Peyer's patch (tissue), 4 donors: Measurements from ENCODE around the gene TMEM131. TPM values are rescaled to one million over a fixed set of nuclear protein-coding genes. Genes with fewer than 3 reads are reported as not detected.
"Not testable (repeated sequence)": the region's sequence is repeated elsewhere in the genome, so short reads cannot be mapped to it uniquely, and the experiment has no call there.

Experiments used
- DNase-seq, 3 donors: peaks; one replicate each; pipeline ENCODE4 v3.0.0-alpha.2; 2017 to 2019
- H3K27ac ChIP-seq, 4 donors: fragments of 200-600 bp; sonication (generic); one replicate each; pipeline ENCODE4 v1.5.1; 2016 to 2019
- H3K27me3 ChIP-seq, 2 donors: fragments of 200-600 bp; sonication (generic); one replicate each; pipeline ENCODE4 v1.5.1; 2019
- H3K36me3 ChIP-seq, 3 donors: fragments of 200-600 bp; sonication (generic); one replicate each; pipeline ENCODE4 v1.5.1; 2016 to 2019
- H3K4me1 ChIP-seq, 4 donors: fragments of 200-600 bp; sonication (generic); one replicate each; pipeline ENCODE4 v1.5.1; 2016 to 2019
- H3K4me3 ChIP-seq, 4 donors: fragments of 200-600 bp; sonication (generic); 1 replicate in 3 of 4; 2 replicates in 1 of 4; pipeline ENCODE4 v1.5.1; 2016 to 2019; ENCODE audit warnings: mild to moderate bottlenecking in 1 of 4
- H3K9me3 ChIP-seq, 4 donors: fragments of 200-600 bp; sonication (generic); one replicate each; pipeline ENCODE4 v1.5.1; 2016 to 2019; ENCODE audit warnings: mild to moderate bottlenecking in 1 of 4
- CTCF ChIP-seq, 6 experiments: fragments of 450-650 bp in 4 of 6; fragments of 200-600 bp in 2 of 6; sonication (generic) in 1 of 6; IDR thresholded peaks; one replicate each; pipeline ENCODE4 v1.5.1; 2017 to 2019; ENCODE audit warnings: antibody characterized with exemption in 6 of 6, mild to moderate bottlenecking in 3 of 6, moderate library complexity in 1 of 6
- POLR2A ChIP-seq, 2 donors: fragments of 450-650 bp; IDR thresholded peaks; one replicate each; pipeline ENCODE4 v1.5.1; 2017; ENCODE audit warnings: antibody characterized with exemption in 2 of 2, mild to moderate bottlenecking in 2 of 2, moderate library complexity in 2 of 2
- total RNA-seq, 4 donors: library from RNA; depleted of rRNA; stranded (reverse); fragments of >200 nt; gene quantifications; one replicate each; pipeline ENCODE4 v1.1.0, GENCODE V29; 2016

The TMEM131 gene
- total RNA-seq, 4 donors from 2014 or later, result 64.6 to 86.3 (median 74.5) TPM

GRCh38 chr2:97840198-97840597 is 155.6 kb downstream of the TMEM131 start:
- H3K9me3 ChIP-seq, result no peaks in the 10 kb centered on the region
- TF ChIP-seq POLR2A (IDR thresholded peaks at IDR 0.05) (no peak), CTCF (IDR thresholded peaks at IDR 0.05) (no peak)
- H3K36me3 ChIP-seq, result peaks cover 0 to 32% (median 0%) of the 10 kb centered on the region in 3 donors
- DNase-seq, result no peak
- H3K4me1 ChIP-seq, result no peaks in the 10 kb centered on the region
- H3K27me3 ChIP-seq, result no peaks in the 10 kb centered on the region
- H3K27ac ChIP-seq, result no peak overlapping the region
- no peak overlapping the region for H3K4me3 ChIP-seq

- no peak for TF ChIP-seq POLR2A (IDR thresholded peaks at IDR 0.05)
- no peak for TF ChIP-seq CTCF (IDR thresholded peaks at IDR 0.05)
- no peak for DNase-seq
- peaks cover 0 to 23% (median 0%) of the 10 kb centered on the region in 3 donors for H3K36me3 ChIP-seq
- no peak overlapping the region for H3K27ac ChIP-seq
- no peaks in the 10 kb centered on the region for H3K4me1 ChIP-seq
- no peak overlapping the region for H3K4me3 ChIP-seq
- no peaks in the 10 kb centered on the region for H3K27me3 ChIP-seq
- no peaks in the 10 kb centered on the region for H3K9me3 ChIP-seq
Measured at GRCh38 chr2:97834610-97835009, 161.1 kb downstream of the TMEM131 start.

GRCh38 chr2:97831121-97831520 is 164.6 kb downstream of the TMEM131 start:
- no peak overlapping the region for H3K4me3 ChIP-seq
- no peak for DNase-seq
- TF ChIP-seq CTCF (IDR thresholded peaks at IDR 0.05) (no peak), POLR2A (IDR thresholded peaks at IDR 0.05) (no peak)
- no peak overlapping the region for H3K27ac ChIP-seq
- H3K9me3 ChIP-seq, result no peaks in the 10 kb centered on the region
- H3K27me3 ChIP-seq, result no peaks in the 10 kb centered on the region
- H3K36me3 ChIP-seq, result peaks cover 0 to 26% (median 0%) of the 10 kb centered on the region in 3 donors
- no peaks in the 10 kb centered on the region for H3K4me1 ChIP-seq

- not testable (repeated sequence) for DNase-seq, H3K9me3 ChIP-seq, H3K27me3 ChIP-seq
Measured at GRCh38 chr2:97829255-97829654, 166.5 kb downstream of the TMEM131 start.

GRCh38 chr2:97827013-97827412 is 168.7 kb downstream of the TMEM131 start:
- H3K4me1 ChIP-seq, H3K27ac ChIP-seq, DNase-seq, H3K9me3 ChIP-seq, H3K4me3 ChIP-seq, H3K27me3 ChIP-seq: not testable (repeated sequence)
- peaks cover 0 to 15% (median 0%) of the 10 kb centered on the region in 3 donors for H3K36me3 ChIP-seq

More at GRCh38 chr2:97829255-97829654, 166.5 kb downstream of the TMEM131 start:
- not testable (repeated sequence) for H3K4me1 ChIP-seq, H3K27ac ChIP-seq, H3K4me3 ChIP-seq
- H3K36me3 ChIP-seq, result peaks cover 0 to 21% (median 0%) of the 10 kb centered on the region in 3 donors

- H3K27ac ChIP-seq, H3K4me3 ChIP-seq, H3K4me1 ChIP-seq, DNase-seq, H3K9me3 ChIP-seq, H3K27me3 ChIP-seq: not testable (repeated sequence)
- H3K36me3 ChIP-seq, result peaks cover 0 to 17% (median 0%) of the 10 kb centered on the region in 3 donors
Measured at GRCh38 chr2:97826266-97826847, 169.4 kb downstream of the TMEM131 start.

GRCh38 chr2:97824011-97824410 is 171.7 kb downstream of the TMEM131 start:
- DNase-seq, H3K9me3 ChIP-seq, H3K4me3 ChIP-seq, H3K4me1 ChIP-seq, H3K27ac ChIP-seq, H3K27me3 ChIP-seq: not testable (repeated sequence)
- peaks cover 0 to 17% (median 0%) of the 10 kb centered on the region in 3 donors for H3K36me3 ChIP-seq

- H3K4me1 ChIP-seq, DNase-seq, H3K27me3 ChIP-seq, H3K27ac ChIP-seq, H3K4me3 ChIP-seq, H3K9me3 ChIP-seq: not testable (repeated sequence)
- H3K36me3 ChIP-seq, result peaks cover 0 to 27% (median 0%) of the 10 kb centered on the region in 3 donors
Measured at GRCh38 chr2:97821862-97822261, 173.9 kb downstream of the TMEM131 start.
